MV-4-11 (cell line): ENCODE results near the gene ZDHHC3.
"Not testable (repeated sequence)": the region's sequence is repeated elsewhere in the genome, so short reads cannot be mapped to it uniquely, and the experiment has no call there.

ENCODE experiments used
- DNase-seq: peaks from one replicate; lab custom pipeline; 2025; lab: John Stamatoyannopoulos, UW

The ZDHHC3 gene

GRCh38 chr3:44995142-44995770 lies 19.3 kb upstream of the ZDHHC3 start:
- DNase-seq: no peak

- no peak for DNase-seq
These were observed 17.7 kb upstream of the ZDHHC3 start for GRCh38 chr3:44993471-44994205.

- peak; percentile 37 for DNase-seq
These were observed 16.8 kb upstream of the ZDHHC3 start for GRCh38 chr3:44992555-44993470.

GRCh38 chr3:44991326-44991725 lies 15.4 kb upstream of the ZDHHC3 start:
- DNase-seq: no peak

GRCh38 chr3:44989636-44990373 lies 13.8 kb upstream of the ZDHHC3 start:
- DNase-seq: peak; percentile 66

GRCh38 chr3:44989141-44989540 lies 13.2 kb upstream of the ZDHHC3 start:
- no peak for DNase-seq

- peak; percentile 14 for DNase-seq
These were observed 12.1 kb upstream of the ZDHHC3 start for GRCh38 chr3:44988073-44988472.

GRCh38 chr3:44987332-44987731 lies 11.4 kb upstream of the ZDHHC3 start:
- DNase-seq: peak; percentile 22

GRCh38 chr3:44986330-44986729 lies 10.4 kb upstream of the ZDHHC3 start:
- DNase-seq: not testable (repeated sequence)

GRCh38 chr3:44984335-44984734 lies 8.4 kb upstream of the ZDHHC3 start:
- peak; percentile 82 for DNase-seq

- no peak for DNase-seq
These were observed 7.5 kb upstream of the ZDHHC3 start for GRCh38 chr3:44983484-44983941.

- DNase-seq: peak; percentile 11
These were observed 6.8 kb upstream of the ZDHHC3 start for GRCh38 chr3:44982817-44983216.

GRCh38 chr3:44981751-44982150 lies 5.8 kb upstream of the ZDHHC3 start:
- DNase-seq: peak; percentile 27

GRCh38 chr3:44981220-44981619 lies 5.2 kb upstream of the ZDHHC3 start:
- no peak for DNase-seq

- DNase-seq: no peak
These were observed 1.6 kb downstream of the ZDHHC3 start for GRCh38 chr3:44974416-44974815.

- no peak for DNase-seq
These were observed 5.0 kb downstream of the ZDHHC3 start for GRCh38 chr3:44970926-44971490.

- DNase-seq: no peak
These were observed 6.2 kb downstream of the ZDHHC3 start for GRCh38 chr3:44969828-44970179.

- peak; percentile 96 for DNase-seq
These were observed 6.7 kb downstream of the ZDHHC3 start for GRCh38 chr3:44969154-44969827.

GRCh38 chr3:44968447-44968858 lies 7.5 kb downstream of the ZDHHC3 start:
- no peak for DNase-seq

- peak; percentile 96 for DNase-seq
These were observed 9.1 kb downstream of the ZDHHC3 start for GRCh38 chr3:44966795-44967278.

- no peak for DNase-seq
These were observed 10.8 kb downstream of the ZDHHC3 start for GRCh38 chr3:44965165-44965564.
